Measurements from ENCODE around the gene MEGF11. TPM values are rescaled to one million over a fixed set of nuclear protein-coding genes. Genes with fewer than 3 reads are reported as not detected.

MEGF11 gene
- total RNA-seq, 1 experiment from 2014 or later = 1.2 TPM

- Mint-ChIP-seq H3K9me3 (no peaks in the 10 kb centered on the region), H3K4me1 (peaks cover 21 to 22% of the 10 kb centered on the region in 2 experiments), H3K4me3 (no peak overlapping the region), H3K36me3 (ENCODE audit: insufficient read depth in 1 of 3, low read depth in 3 of 3) (no peaks in the 10 kb centered on the region), H3K27ac (no peak overlapping the region), H3K27me3 (ENCODE audit: low read depth) (peaks cover 19% of the 10 kb centered on the region)
- DNase-seq = no peak
- H2BK15ac ChIP-seq (ENCODE audit: low read depth, low read length) = no peak overlapping the region
- H3K27me3 ChIP-seq (ENCODE audit: insufficient read depth, low read length) = no peaks in the 10 kb centered on the region
- TF ChIP-seq CTCF (conservative IDR thresholded peaks at IDR 0.05) = no peak
- H3K18ac ChIP-seq (ENCODE audit: insufficient read length, low read depth, low read length) = no peak overlapping the region
- H4K5ac ChIP-seq (ENCODE audit: insufficient read length, low read depth, low read length) = no peak overlapping the region
- H3K23ac ChIP-seq (ENCODE audit: insufficient read length, low read depth, low read length) = no peak overlapping the region
- no peak overlapping the region for H2BK12ac ChIP-seq (ENCODE audit: insufficient read length, low read depth, low read length)
- no peaks in the 10 kb centered on the region for H3K9me3 ChIP-seq (ENCODE audit: control insufficient read depth, low read depth, low read length)
- no peaks in the 10 kb centered on the region for H4K20me1 ChIP-seq (ENCODE audit: control insufficient read depth, insufficient read depth, insufficient read length)
- WGBS (ENCODE audit: extremely low coverage, insufficient read length, low lambda C conversion rate) = no CpG with 5 or more reads among the region's 2 CpGs
- no peak overlapping the region for H2BK5ac ChIP-seq (ENCODE audit: insufficient read length, low read length)
- peaks cover 3% of the 10 kb centered on the region for H3K23me2 ChIP-seq (ENCODE audit: insufficient read length, low read depth, low read length, poor library complexity, severe bottlenecking)
- H3K79me2 ChIP-seq (ENCODE audit: insufficient read depth, low read length) = no peaks in the 10 kb centered on the region
- H4K91ac ChIP-seq (ENCODE audit: insufficient read length, low read depth, low read length) = no peak overlapping the region
- H4K8ac ChIP-seq (replicated peaks; ENCODE audit: insufficient read length, low read depth, low read length) = no peak overlapping the region
- H3K4ac ChIP-seq (ENCODE audit: low read depth, low read length) = no peak overlapping the region
- H3K79me1 ChIP-seq (ENCODE audit: insufficient read depth, low read depth, low read length, poor library complexity, severe bottlenecking) = no peaks in the 10 kb centered on the region
- no peak overlapping the region for H3K4me2 ChIP-seq (ENCODE audit: insufficient read depth, insufficient read length, low read length)
- H2BK120ac ChIP-seq (ENCODE audit: low read depth, low read length, poor library complexity, severe bottlenecking) = no peak overlapping the region
- no peak overlapping the region for H2AFZ ChIP-seq (ENCODE audit: low read length)
- H3K9ac ChIP-seq (ENCODE audit: extremely low read depth, insufficient read length, low read length) = no peak overlapping the region
- H2BK20ac ChIP-seq (ENCODE audit: low read depth, low read length, poor library complexity, severe bottlenecking) = no peak overlapping the region
- H3K4me1 ChIP-seq (ENCODE audit: insufficient read depth, low read length) = peaks cover under 1% of the 10 kb centered on the region; the same call in 1 of the 2 replicates
- no peak overlapping the region for H3K27ac ChIP-seq (ENCODE audit: insufficient read length, low read depth, low read length)
- H2AK5ac ChIP-seq (ENCODE audit: insufficient read length, low read length) = no peak overlapping the region
- H3K14ac ChIP-seq (ENCODE audit: insufficient read depth, low read length) = no peak overlapping the region
- no peak overlapping the region for H3K56ac ChIP-seq (ENCODE audit: insufficient read length, low read depth, low read length)
- no peak overlapping the region for H3T11ph ChIP-seq (ENCODE audit: low read length)
These were observed 267.1 kb downstream of the MEGF11 start for GRCh38 chr15:65986416-65986815.
